GM18526 (cell line): ENCODE results near the gene UBE2L6.

Experiments used
- POLR2A ChIP-seq: IDR thresholded peaks from 3 replicates; pipeline ENCODE4 v1.6.1; 2011; ENCODE audit not compliant: insufficient read length; ENCODE audit errors: extremely low read depth

Gene UBE2L6

GRCh38 chr11:57515332-57516060, 52.0 kb downstream of the UBE2L6 start, which contains the start of gene SLC43A1:
TSS of gene SLC43A1 (minus strand) at chr11:57515702. CDS start at chr11:57514111, 1,591 bp downstream.
- TF ChIP-seq POLR2A, result no peak

GRCh38 chr11:57514538-57515331, 52.7 kb downstream of the UBE2L6 start:
- TF ChIP-seq POLR2A, result peak; percentile 23

GRCh38 chr11:57513911-57514537, 53.4 kb downstream of the UBE2L6 start:
- TF ChIP-seq POLR2A, result no peak

GRCh38 chr11:57513452-57513795, 54.0 kb downstream of the UBE2L6 start:
- no peak for TF ChIP-seq POLR2A

GRCh38 chr11:57512646-57513451, 54.6 kb downstream of the UBE2L6 start:
- TF ChIP-seq POLR2A, result no peak

- no peak for TF ChIP-seq POLR2A
Observed at GRCh38 chr11:57511741-57512430, 55.6 kb downstream of the UBE2L6 start.

- no peak for TF ChIP-seq POLR2A
Observed at GRCh38 chr11:57508341-57509170, 58.9 kb downstream of the UBE2L6 start.

- no peak for TF ChIP-seq POLR2A
Observed at GRCh38 chr11:57506522-57506921, 61.0 kb downstream of the UBE2L6 start.

- TF ChIP-seq POLR2A, result no peak
Observed at GRCh38 chr11:57504511-57504910, 63.0 kb downstream of the UBE2L6 start.

- TF ChIP-seq POLR2A, result no peak
Observed at GRCh38 chr11:57502870-57503269, 64.6 kb downstream of the UBE2L6 start.

GRCh38 chr11:57502376-57502775, 65.1 kb downstream of the UBE2L6 start:
- TF ChIP-seq POLR2A, result no peak

GRCh38 chr11:57501953-57502352, 65.5 kb downstream of the UBE2L6 start:
- no peak for TF ChIP-seq POLR2A
